ENCODE measurements around the gene ZBED5. TPM values are rescaled to one million over a fixed set of nuclear protein-coding genes. Genes with fewer than 3 reads are reported as not detected.
"Not testable (repeated sequence)": the region's sequence is repeated elsewhere in the genome, so short reads cannot be mapped to it uniquely, and the experiment has no call there.

The ZBED5 gene
- total RNA-seq, 1 donor from 2014 or later, result 83.4 TPM

DNA sequence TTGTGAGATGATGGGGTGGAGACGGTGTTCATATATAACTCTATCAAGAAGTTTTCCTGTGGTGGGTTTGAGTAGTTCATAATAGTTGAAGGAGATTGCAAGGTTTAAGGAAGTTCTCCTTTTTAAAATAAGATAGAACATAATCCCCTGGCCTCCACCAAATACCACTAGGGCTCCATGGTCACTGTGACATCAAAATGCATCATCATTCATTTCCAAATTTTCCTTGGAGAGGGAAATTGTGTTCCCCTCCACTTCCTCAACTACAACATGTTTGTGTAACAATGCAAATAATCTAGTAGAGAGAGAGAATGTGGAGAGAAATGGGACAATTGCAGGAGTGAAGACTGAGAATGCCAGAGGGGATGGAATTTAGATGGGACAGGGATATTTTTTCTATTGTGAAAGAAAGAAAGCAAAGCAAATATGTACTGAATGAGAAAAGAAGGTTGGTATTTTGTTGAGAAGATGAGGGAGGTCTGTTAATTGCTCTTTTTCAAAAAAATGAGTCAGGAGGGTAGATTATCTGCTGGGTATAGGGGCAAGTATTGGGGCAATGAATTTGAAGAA, 33.4 kb upstream of the ZBED5 start:
- Mint-ChIP-seq H3K9me3 (ENCODE audit: unreplicated experiment) (no peaks in the 10 kb centered on the region), H3K4me3 (ENCODE audit: unreplicated experiment) (no peak overlapping the region), H3K27me3 (ENCODE audit: unreplicated experiment) (no peaks in the 10 kb centered on the region), H3K4me1 (ENCODE audit: low read depth, unreplicated experiment) (no peaks in the 10 kb centered on the region), H3K36me3 (ENCODE audit: unreplicated experiment) (peaks cover 4% of the 10 kb centered on the region), H3K27ac (ENCODE audit: unreplicated experiment) (no peak overlapping the region)
- no peak for DNase-seq
- TF ChIP-seq, protein P1, sequence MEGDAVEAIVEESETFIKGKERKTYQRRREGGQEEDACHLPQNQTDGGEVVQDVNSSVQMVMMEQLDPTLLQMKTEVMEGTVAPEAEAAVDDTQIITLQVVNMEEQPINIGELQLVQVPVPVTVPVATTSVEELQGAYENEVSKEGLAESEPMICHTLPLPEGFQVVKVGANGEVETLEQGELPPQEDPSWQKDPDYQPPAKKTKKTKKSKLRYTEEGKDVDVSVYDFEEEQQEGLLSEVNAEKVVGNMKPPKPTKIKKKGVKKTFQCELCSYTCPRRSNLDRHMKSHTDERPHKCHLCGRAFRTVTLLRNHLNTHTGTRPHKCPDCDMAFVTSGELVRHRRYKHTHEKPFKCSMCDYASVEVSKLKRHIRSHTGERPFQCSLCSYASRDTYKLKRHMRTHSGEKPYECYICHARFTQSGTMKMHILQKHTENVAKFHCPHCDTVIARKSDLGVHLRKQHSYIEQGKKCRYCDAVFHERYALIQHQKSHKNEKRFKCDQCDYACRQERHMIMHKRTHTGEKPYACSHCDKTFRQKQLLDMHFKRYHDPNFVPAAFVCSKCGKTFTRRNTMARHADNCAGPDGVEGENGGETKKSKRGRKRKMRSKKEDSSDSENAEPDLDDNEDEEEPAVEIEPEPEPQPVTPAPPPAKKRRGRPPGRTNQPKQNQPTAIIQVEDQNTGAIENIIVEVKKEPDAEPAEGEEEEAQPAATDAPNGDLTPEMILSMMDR (IDR thresholded peaks at IDR 0.05; ENCODE audit: partially characterized antibody, unreplicated experiment), result no peak

GRCh38 chr11:10890083-10890482, 32.2 kb upstream of the ZBED5 start:
- H3K36me3 Mint-ChIP-seq (ENCODE audit: unreplicated experiment); H3K27ac Mint-ChIP-seq (ENCODE audit: unreplicated experiment); H3K4me3 Mint-ChIP-seq (ENCODE audit: unreplicated experiment); H3K4me1 Mint-ChIP-seq (ENCODE audit: low read depth, unreplicated experiment); DNase-seq; H3K27me3 Mint-ChIP-seq (ENCODE audit: unreplicated experiment); H3K9me3 Mint-ChIP-seq (ENCODE audit: unreplicated experiment): not testable (repeated sequence)

- Mint-ChIP-seq H3K4me1 (ENCODE audit: low read depth, unreplicated experiment) (no peaks in the 10 kb centered on the region), H3K9me3 (ENCODE audit: unreplicated experiment) (no peaks in the 10 kb centered on the region), H3K27ac (ENCODE audit: unreplicated experiment) (no peak overlapping the region), H3K27me3 (ENCODE audit: unreplicated experiment) (no peaks in the 10 kb centered on the region), H3K36me3 (ENCODE audit: unreplicated experiment) (peaks cover 13% of the 10 kb centered on the region), H3K4me3 (ENCODE audit: unreplicated experiment) (no peak overlapping the region)
- DNase-seq, result no peak
- TF ChIP-seq, protein P1 (IDR thresholded peaks at IDR 0.05; ENCODE audit: partially characterized antibody, unreplicated experiment), result no peak
Observed at GRCh38 chr11:10887307-10887706, 29.5 kb upstream of the ZBED5 start.

DNA sequence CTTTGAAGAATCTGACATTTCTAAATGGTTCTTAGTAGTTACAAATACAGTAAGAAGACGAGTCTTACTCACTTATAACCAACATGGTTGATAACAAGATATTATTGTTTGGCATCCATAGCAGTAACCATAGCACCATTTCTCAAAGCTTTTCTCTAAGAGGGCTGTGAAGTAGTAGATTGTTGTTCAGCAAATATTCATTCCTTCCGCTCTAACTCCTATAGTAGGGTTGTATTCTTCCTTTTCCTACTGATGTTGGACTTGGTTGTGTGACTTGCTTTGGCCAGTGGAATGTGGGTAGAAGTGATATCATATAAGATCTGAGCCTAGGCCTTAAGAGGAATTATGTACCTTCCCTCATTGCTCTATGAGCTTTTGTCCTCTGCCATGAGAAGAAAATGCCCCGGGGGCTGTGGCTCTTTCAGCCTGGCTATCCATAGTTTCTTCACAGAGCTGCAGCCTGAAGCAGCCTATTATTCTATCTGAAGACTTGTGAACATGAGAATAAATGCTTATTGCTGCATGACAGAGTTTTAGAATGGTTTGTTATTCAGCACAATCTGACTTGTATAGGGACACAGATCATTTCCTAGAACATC, 28.9 kb upstream of the ZBED5 start:
- Mint-ChIP-seq H3K4me1 (ENCODE audit: low read depth, unreplicated experiment) (no peaks in the 10 kb centered on the region), H3K27ac (ENCODE audit: unreplicated experiment) (no peak overlapping the region), H3K36me3 (ENCODE audit: unreplicated experiment) (peaks cover 13% of the 10 kb centered on the region), H3K9me3 (ENCODE audit: unreplicated experiment) (no peaks in the 10 kb centered on the region), H3K27me3 (ENCODE audit: unreplicated experiment) (no peaks in the 10 kb centered on the region), H3K4me3 (ENCODE audit: unreplicated experiment) (no peak overlapping the region)
- TF ChIP-seq, protein P1 (IDR thresholded peaks at IDR 0.05; ENCODE audit: partially characterized antibody, unreplicated experiment), result no peak
- DNase-seq, result no peak

GRCh38 chr11:10885703-10886363, 28.0 kb upstream of the ZBED5 start:
- no peak for DNase-seq
- Mint-ChIP-seq H3K4me1 (ENCODE audit: low read depth, unreplicated experiment) (no peaks in the 10 kb centered on the region), H3K27me3 (ENCODE audit: unreplicated experiment) (no peaks in the 10 kb centered on the region), H3K27ac (ENCODE audit: unreplicated experiment) (no peak overlapping the region), H3K36me3 (ENCODE audit: unreplicated experiment) (peaks cover 13% of the 10 kb centered on the region), H3K4me3 (ENCODE audit: unreplicated experiment) (no peak overlapping the region), H3K9me3 (ENCODE audit: unreplicated experiment) (no peaks in the 10 kb centered on the region)
- TF ChIP-seq, protein P1 (IDR thresholded peaks at IDR 0.05; ENCODE audit: partially characterized antibody, unreplicated experiment), result no peak

- not testable (repeated sequence) for H3K27me3 Mint-ChIP-seq (ENCODE audit: unreplicated experiment); H3K4me1 Mint-ChIP-seq (ENCODE audit: low read depth, unreplicated experiment); H3K4me3 Mint-ChIP-seq (ENCODE audit: unreplicated experiment); H3K36me3 Mint-ChIP-seq (ENCODE audit: unreplicated experiment); H3K9me3 Mint-ChIP-seq (ENCODE audit: unreplicated experiment); DNase-seq; H3K27ac Mint-ChIP-seq (ENCODE audit: unreplicated experiment)
Observed at GRCh38 chr11:10884292-10884691, 26.4 kb upstream of the ZBED5 start.
